ENCODE measurements around the gene AVP.
A peak's percentile ranks its signal among the peaks of the same experiment; 100 is the strongest.

Gene AVP

GRCh38 chr20:3115190-3116107 is 30.9 kb upstream of the AVP start:
- H3K27ac ChIP-seq = no peak overlapping the region
- TF ChIP-seq CTCF (IDR thresholded peaks at IDR 0.05) (peak; percentile 92), ZFX (IDR thresholded peaks at IDR 0.05; ENCODE audit: borderline replicate concordance) (no peak)

DNA sequence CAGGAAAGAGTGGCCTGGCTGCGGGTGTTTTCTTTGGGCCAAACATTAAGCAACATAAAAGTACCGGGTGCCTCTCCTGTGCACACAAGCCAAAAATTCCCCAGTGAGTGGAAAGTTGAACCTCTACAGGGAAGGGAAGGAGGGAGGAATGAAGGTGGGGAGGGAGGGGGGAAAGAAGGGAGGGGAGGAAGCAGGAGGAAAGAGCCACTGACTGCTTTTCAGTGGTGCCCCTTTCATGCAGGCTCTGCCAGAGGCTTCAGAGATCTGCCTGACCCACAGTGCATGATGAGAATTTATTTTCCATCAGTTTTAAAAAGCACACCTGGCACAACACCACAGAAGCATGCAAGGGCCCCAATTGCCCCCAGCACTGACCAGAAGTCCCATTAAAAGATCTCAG is 27.5 kb upstream of the AVP start:
- no peak overlapping the region for H3K27ac ChIP-seq
- TF ChIP-seq CTCF (IDR thresholded peaks at IDR 0.05) (no peak), ZFX (IDR thresholded peaks at IDR 0.05; ENCODE audit: borderline replicate concordance) (no peak)

DNA sequence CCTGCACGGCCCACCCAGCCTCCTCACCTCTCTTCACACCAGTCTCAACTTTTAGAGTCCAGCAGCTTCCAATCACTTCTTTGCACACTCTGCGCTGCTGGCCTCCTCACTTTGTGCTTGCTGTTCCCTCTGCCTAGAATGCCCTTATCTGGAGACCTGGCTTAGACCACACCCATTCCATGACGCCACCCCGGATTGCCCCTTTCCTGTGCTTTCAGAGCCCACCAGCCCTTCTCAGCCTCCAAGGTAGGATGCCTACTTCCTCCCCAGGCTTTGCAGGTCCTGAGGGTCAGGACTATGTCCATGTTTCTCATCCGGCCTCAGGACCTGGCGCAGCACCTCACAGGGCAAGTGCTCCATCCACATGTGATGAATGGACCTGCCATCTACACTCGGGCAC is 27.0 kb upstream of the AVP start:
- H3K27ac ChIP-seq = no peak overlapping the region
- TF ChIP-seq CTCF (IDR thresholded peaks at IDR 0.05) (no peak), ZFX (IDR thresholded peaks at IDR 0.05; ENCODE audit: borderline replicate concordance) (no peak)

GRCh38 chr20:3109350-3110302 is 25.1 kb upstream of the AVP start:
- no peak overlapping the region for H3K27ac ChIP-seq

GRCh38 chr20:3107464-3108025 is 23.0 kb upstream of the AVP start:
- no peak overlapping the region for H3K27ac ChIP-seq
- TF ChIP-seq CTCF (IDR thresholded peaks at IDR 0.05) (no peak), ZFX (IDR thresholded peaks at IDR 0.05; ENCODE audit: borderline replicate concordance) (no peak)

More at GRCh38 chr20:3109350-3110302, 25.1 kb upstream of the AVP start:
- TF ChIP-seq CTCF (IDR thresholded peaks at IDR 0.05) (no peak), ZFX (IDR thresholded peaks at IDR 0.05; ENCODE audit: borderline replicate concordance) (no peak)

DNA sequence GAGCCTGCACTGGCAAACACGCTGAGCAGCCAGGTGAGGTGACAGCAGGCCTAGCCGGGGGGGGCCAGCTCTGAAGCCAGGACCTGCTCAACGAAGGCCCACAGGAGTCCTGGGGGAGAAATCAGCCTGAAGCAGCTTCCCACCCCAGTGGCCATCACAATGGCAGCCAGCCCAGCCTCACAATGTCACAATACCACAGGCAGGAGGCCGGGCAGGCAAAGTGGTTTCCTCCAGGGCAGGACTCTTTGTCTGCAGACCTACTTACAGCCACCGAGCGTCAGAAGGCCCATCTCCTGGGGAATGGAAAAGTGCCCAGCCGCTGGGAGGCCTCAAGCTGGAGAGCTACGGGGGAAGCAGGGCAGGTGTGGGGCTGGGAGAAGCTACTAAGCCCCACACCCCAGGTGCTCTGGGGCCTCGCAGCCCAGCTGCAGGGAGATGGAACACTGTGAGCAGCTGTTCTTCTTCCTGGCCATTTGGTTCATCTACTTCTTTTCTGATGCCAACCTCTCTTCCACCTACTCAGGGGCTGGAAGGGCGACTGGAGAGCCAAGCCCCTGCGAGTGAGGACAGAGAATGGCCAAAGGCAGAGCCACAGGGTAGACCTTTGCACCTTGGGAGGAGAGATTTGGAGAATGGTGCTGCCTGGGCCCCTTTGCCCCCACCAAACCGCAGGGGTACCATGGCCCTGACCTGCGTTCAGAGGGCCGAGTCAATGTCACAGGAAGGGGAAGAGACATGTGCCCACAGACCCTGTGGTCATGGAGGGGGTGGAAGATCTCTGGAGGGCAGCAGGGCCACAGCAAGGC is 22.3 kb upstream of the AVP start:
- no peak overlapping the region for H3K27ac ChIP-seq
- TF ChIP-seq ZFX (IDR thresholded peaks at IDR 0.05; ENCODE audit: borderline replicate concordance) = no peak
- TF ChIP-seq CTCF (IDR thresholded peaks at IDR 0.05) = no peak

All from 22Rv1 (cell line).